NOMO-1 (cell line): ENCODE measurements around the gene KDR.

ENCODE experiments used
- DNase-seq, 2 experiments: peaks; one replicate each; lab custom pipeline; 2025; ENCODE audit not compliant: unreplicated experiment in 2 of 2; lab: John Stamatoyannopoulos, UW

Gene KDR

DNA sequence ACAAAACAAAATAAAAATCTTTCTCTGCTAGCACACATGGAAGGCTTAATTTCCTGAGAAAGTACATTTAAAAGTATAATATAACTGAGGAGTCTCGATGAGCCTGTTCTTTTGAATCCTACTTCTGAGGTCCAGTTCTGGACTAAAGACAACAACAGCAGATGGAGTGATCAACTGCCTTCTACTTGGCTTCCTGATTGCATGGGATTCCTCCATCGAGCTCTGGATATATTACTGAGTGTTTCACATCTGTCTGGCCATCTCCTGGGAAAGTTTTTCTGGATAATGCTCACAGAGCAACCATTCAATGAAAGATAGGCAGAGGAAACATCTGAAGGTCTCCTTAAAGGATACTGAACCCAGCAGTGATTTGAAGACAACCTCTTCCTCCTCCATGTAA is 42.6 kb downstream of the KDR start:
- no peak for DNase-seq

DNA sequence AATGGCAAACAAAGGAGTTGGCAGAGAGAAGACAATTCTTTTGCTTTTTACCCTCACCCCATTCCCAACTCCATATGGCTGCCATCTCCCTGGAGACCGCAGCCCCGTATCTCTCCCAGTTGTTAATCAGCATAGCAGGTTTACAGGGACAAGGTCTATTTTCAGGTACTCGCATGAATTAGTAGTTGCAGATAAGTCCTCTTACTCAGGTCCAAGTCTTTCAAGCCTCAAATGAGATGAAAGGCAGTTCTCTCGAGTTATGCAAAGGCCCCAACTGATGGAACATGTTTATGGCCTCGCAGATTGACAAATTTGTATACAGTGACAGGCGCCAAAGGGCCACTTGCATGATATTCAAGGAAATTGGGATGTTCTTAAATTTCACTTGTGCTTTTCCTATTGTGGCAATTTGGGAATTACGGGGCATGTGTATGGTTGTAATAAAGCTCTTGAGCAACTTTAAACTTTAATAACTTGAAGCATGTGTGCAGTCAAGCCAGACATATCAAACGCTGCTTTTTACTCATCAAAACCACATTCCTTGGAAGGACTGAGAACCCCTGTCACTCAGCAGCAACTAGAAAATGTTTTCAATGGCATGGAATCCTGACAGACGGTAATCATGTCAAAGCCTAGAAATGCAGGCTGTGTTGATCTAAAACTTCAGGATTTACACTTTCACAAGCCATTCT is 45.1 kb downstream of the KDR start:
- no peak for DNase-seq

DNA sequence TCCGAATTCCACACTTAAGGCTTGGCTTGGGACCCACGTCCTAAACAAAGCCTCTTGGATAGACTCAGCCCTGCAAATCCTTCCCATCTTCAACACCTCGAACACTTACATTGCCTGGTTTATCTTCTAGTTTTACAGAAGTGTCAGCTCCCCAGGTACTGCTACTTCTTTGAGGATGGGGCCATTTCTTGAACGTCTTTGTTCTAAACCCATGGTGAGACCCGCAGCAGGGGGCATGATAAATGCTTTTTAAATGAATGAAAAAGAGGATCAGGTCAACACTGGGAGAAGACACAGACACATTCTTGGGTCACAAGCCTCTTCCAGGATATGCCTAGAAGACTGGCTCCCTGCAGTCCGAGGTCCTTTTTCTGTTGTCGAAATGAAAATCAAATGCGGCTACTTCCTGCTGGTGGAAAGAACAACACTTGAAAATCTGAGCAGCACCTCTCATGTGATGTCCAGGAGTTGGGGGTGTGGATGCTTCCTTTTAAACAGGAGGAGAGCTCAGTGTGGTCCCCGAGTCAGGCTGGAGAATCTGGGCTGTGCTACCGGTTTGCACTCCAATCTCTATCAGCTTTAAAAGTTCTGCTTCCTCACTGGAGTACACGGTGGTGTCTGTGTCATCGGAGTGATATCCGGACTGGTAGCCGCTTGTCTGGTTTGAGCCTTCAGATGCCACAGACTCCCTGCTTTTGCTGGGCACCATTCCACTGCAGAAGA is 45.8 kb downstream of the KDR start:
- DNase-seq = no peak

DNA sequence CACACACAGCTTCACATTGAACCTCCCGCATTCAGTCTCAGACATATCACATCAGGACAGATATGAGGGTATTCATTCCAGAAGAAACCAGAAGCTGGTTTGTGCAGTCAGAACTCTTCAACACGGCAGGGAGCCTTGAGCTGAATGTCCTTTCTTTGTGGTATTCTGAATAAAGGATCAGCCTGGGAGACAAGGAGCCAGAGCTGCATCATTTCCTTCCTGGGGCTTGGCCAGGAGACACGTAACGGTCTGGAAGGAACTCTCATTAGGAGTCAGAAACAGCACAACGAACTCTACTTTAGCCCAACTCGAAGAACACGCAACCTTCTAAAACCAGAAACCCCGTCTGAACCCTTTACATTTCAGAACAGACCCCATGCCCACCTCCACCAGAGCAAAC is 46.4 kb downstream of the KDR start:
- DNase-seq = no peak

DNA sequence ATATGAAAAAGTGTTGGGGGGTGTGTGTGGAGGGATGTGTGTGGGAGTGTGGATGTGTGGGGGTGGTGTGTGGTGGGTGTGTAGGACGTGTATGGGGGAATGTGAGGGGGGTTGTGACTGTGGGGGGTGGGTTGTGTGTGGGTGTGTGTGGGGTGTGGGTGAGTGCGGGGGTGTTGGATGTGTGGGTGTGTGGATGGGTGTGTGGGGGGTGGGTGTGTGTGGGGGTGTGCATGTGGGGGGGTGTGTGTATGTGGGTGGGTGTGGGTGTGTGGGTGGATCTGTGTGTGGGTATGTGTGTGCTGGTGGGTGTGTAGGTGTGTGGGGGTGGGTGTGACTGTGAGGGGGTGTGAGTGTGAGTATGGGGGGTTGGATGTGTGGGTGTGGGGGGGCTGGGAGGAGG is 47.8 kb downstream of the KDR start:
- no peak for DNase-seq

DNA sequence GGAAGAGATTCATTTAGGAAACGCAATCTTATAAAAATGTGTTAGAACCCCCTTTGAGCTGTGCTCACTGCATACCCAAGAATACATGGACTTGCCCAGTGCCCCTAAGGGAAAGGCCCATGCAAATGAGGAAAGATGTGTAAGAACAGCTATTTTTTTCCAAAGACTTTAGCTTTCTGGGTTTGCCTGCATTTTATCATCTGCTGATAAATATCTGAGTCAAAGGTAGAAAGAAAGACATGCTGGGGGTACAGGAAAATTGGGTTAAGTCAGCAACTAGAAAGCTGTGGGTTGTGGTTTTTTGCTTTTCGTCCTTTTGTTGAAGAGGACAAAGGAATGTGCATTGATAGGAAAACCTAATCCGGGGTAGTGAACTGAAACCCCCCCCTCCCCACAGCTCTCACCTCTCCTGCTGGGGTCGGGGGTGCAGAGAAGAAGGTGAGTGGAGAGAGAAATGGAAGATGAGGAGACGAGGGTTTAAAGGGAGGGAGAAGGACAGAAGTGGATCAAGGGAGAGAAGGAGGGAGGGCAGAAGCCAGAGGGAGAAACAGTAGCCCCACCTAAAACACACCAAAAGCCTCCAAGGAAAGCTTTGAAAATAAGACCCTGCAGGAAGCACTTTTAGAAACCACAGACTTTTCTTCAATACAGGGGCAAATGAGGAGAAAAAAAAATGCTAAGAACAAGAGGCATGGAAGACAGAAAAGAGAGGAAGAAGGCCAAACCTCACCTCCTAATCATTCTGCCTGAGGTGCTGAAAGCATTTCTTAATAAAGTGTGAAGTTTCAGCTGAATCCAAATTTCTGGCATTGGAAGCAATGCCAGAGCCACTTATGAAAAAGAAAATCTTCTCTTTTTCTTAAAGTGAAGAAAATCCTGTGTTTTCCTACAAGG is 49.3 kb downstream of the KDR start:
- no peak for DNase-seq

DNA sequence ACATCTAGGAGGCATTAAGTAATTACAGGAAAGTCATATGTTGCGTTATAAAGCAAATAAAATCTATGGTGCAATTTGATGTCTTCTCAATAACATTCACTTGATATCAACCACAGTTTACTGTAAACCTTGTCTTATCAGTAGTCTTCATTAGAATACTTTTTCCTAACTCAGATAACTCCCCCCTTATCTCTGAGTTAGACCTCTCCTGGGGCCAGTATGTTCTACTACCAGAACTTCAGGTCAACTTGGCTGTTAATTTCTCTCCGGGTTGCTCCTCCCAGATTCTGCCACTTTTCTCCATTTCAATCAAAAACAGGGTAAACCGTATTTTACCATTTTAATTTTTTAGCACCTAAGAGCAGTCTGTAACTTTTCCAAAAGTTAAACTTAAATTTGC is 50.0 kb downstream of the KDR start:
- DNase-seq = no peak

DNA sequence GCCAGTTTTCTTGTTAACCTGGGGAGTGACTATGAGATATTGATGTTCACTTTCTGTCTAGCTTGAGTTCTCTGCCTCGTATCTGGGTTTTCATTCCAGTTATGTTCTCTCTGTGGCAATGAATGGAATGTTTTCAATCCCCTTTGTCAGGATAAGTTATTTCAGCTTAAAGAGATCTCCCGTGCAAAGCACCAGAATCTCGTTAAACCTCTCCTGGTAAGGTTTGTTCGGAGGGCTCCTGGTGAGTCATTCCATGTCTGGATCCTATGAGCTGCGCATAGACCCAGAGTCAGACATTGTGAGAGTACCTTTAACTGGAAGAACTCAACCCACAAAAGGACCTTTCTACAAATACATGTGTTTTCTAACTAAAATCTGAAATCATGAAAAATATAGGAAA is 51.0 kb downstream of the KDR start:
- no peak for DNase-seq

DNA sequence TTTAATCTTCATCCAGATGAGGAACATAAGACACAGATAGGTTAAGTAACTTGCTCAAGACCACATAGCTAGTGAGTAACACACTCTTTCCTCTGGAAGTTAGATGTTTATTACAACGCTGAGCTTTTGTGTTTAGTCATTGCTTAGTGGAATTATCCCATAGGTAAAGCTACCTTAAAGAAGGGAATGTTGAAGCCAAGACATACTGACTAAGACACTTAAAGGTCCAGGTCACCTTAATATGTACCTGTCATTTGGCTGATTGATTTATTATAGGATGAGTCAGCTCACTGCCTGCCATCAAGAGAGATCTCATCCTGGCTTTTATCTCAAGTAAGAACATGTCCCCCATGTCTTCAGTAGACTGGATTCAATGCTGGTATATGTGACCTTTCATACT is 53.4 kb downstream of the KDR start:
- no peak for DNase-seq

DNA sequence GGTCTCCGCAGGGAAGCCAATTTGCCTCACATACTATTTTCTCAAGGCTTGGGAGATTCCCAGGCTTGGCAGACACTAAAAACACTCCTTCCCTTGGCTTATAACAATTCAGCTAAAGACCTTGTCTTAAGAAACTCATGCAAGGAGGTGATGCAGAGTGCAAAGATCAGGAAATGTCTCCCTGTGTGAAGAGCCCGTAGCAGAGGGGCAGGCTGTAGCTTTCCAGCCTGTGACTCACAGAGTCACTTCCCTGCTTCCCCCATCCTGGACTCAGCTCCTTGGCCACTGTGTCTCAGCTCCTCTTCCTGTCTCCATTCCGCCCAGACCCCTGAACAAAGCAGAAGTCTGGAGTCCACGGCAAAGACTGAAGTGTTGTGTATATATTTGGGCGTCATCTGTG is 56.1 kb downstream of the KDR start:
- DNase-seq = no peak

DNA sequence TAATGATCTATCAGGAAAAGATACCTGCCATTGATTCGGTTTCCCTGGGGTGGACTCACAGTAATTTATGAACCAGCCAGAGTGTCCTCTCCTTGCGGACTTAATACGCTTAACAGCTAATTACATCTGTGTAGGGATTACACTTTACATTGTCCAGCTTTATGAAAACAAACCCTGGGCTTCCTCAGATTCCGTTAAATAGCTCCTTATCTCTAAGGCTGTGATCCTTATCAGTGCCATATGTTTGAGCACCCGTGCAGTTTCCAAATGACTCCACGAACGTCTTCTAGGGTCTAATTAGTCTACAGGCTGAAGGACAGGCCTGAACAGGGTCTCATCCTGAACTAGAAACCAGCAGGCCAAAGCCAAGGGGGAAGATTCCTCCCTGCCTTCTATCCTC is 56.9 kb downstream of the KDR start:
- no peak for DNase-seq

DNA sequence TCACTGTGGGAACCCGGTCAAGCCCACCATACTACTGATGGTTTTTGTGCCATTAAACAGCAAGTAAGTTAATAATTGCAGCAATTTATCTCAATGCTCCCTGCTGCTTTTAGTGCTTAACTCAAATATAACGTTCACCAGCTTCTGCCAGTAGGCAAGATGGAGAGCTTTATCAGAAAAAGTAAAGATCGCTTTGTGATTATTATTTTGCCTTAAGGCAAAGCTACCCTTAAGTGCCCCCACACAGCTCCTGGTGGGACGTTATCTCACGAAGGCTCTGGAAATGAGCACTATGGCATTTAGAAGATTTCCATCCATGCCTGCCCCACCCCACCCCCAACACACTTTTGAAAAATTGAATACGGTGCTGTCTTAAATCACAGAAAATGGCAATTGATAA is 59.4 kb downstream of the KDR start:
- DNase-seq = no peak

DNA sequence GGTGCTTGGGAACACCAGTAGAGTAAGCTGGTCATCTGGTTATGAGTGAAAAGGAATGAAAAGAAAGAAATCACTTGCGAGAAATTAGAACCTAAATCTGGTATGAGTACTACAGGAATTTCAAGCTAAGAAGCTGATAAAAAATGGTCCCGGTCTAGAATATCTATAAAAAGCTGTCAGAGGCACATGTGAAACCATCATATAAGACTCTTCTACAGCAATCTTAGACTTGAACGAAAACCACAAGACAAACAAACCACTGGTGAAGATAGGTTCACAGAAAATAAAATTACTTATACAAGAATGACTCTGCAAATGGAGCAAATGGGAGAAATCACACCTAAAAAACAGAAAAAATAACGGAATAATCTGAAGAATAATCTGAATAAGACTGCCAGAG is 69.9 kb downstream of the KDR start:
- DNase-seq = no peak

DNA sequence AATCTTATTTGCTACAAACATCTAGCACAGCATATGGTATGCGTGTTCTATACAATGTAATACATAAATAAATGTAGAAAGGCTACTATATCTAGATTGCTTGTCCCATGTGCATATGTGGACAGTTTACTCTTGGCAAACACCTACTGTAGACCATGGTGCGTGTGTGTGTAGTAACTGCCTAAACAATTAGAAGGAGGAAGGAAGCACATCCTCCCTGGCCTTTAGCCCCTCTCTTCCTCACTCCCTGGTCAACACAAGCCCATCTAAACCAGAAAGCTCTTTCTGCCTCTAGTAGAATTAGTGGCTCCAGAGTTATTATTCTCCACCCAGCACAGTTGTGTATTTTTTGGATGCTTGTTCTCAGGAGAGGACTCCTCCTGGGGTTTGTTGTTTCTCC is 73.9 kb downstream of the KDR start:
- no peak for DNase-seq

DNA sequence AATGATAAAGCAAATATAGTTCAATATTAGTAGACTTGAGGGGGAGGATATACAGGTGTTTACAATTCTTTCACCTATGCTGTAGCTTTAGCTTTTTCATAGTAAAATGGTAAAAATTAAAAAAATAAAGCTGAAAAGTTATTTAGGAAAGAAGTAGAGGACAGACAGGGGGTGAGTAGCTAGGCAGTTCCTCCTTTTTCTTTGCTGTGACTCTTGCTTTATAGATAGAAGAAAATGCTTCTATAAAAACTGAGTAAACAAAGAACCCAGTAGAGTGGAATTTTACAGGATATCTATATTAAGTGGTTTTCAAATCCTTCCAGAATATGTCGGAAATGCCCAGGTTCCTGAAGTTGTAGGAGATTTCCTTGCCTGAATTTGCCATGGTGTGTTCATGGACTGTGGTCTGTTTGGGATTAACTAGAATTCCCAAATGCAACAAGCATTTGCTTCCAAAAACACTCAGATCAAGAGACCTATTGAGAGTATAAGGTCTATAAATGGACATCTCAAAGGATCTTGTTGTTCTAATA is 74.9 kb downstream of the KDR start:
- no peak for DNase-seq

DNA sequence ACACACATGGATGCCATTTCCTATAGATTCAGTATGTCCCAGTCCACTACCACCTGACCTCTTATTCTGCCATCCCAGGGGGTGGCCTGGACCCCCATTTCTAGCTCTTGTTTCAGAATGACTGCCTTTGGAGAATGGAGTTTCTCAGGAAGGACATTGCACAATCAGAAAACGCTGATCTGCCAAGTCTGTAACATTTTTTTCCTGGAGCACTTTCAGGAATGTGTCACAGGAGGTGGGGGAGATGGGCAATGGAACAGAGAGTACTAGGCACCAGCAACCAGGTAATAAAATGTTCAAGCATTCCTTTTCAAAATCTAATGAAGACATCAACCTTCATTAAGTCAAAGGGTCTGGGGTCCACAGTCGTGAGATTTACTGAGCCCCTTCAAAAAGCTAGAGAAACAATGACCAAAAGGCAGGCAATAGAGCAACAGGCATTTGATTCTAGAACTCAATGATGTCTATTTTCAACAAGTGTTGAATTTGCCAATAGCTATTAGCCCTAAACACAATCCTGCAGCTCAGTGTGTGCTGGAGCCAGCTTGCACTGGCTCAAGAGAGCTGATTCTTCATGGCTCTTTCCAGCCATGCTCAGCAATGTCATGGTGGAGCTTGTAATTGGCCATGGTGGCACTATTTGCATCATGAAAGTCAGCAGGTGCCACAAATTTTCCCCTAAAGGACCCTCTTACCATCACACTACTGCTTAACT is 87.1 kb downstream of the KDR start:
- no peak for DNase-seq

DNA sequence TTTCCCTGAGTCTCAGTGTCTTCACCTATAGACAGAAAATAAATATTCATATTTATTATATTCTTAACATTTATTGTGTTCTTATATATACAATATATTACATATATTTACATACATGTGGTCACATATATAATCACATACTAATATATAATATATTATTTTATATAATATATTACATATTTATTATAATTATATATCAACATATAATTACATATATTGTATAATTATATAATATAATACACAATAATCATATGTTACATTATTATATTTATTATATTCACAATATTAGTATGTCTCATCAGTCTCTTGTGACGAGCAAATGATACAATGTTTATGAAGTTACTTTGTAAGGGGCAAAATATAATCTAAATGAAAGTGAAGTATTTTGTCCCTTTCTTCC is 87.7 kb downstream of the KDR start:
- DNase-seq = no peak

DNA sequence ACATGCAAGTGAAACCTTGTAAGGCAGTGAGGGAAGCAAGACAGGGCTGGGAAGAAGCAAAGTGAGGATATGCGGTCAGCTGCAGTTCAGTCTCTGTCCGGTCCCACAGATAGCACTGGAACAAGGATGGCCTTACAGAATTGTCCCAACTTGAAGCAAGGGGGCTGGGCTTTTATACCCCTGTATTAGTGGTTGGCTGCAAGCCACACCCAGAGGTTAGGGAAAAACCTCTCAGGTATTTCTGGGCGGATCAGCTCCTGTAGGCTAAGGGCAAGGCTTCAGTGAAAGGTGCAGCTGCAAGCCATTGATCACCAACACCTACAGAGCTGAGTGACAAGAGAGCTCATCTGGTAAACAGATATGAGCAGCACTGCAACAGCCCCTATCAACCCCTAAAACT is 89.0 kb downstream of the KDR start:
- no peak for DNase-seq

DNA sequence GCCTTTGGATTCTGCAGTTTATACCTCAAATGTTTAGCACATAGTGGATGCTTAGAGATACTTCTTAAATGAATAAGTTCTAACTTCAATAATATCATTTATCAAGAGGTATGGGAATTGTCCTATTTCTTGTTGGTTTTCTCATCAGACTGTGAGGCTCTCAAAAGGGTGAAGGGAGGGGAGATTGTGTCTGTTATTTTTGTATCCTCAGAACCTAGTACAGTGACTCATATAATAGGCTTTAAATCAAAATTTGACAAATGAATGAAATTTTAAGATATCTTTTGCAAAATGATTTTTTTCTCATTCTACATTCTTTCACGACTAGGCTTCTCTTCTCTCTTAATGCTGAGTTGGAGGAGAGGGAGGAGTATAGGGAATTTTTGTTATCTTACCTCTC is 89.5 kb downstream of the KDR start:
- no peak for DNase-seq

DNA sequence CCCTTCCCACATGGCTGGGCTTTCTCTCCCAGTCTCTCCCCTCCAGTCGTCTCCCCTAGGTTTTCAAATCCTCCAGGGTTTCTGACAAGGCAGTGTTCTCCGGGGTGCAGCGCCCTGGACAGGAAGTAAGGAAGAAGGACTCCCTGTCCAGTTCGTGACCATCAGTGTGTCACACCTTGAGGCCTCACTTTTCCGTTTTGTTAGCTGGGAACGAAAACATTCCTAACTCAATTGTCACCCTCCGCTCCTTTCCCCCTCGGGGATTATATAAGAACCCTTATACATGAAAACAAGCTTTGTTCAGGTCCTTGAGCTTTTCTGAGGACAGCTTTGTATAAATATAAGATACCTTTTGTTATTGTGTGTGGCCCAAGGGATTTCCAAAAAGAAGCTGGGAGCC is 92.1 kb downstream of the KDR start:
- DNase-seq = no peak

DNA sequence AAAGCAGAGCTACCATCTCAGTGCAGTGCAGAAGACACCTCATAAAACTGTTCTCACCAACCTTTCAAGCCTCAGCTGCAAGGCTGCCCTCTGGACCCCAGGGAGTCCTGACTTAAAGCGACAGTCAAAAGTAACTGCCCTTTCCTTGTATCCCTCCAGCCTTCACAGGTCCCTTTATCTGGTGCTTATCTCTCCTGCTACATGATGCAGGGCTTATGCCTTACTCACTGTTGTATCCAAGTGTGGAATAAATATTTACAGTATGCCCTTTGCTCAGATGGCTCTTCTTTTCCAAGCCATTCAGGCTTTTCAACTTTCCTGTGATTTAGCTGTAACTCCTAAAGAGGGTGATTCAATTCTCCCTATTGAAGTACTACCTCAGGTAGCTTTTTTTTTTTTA is 92.6 kb downstream of the KDR start:
- DNase-seq = no peak
